Measurements from ENCODE around the gene AGFG1.
A peak's percentile ranks its signal among the peaks of the same experiment; 100 is the strongest.

AGFG1 gene

DNA sequence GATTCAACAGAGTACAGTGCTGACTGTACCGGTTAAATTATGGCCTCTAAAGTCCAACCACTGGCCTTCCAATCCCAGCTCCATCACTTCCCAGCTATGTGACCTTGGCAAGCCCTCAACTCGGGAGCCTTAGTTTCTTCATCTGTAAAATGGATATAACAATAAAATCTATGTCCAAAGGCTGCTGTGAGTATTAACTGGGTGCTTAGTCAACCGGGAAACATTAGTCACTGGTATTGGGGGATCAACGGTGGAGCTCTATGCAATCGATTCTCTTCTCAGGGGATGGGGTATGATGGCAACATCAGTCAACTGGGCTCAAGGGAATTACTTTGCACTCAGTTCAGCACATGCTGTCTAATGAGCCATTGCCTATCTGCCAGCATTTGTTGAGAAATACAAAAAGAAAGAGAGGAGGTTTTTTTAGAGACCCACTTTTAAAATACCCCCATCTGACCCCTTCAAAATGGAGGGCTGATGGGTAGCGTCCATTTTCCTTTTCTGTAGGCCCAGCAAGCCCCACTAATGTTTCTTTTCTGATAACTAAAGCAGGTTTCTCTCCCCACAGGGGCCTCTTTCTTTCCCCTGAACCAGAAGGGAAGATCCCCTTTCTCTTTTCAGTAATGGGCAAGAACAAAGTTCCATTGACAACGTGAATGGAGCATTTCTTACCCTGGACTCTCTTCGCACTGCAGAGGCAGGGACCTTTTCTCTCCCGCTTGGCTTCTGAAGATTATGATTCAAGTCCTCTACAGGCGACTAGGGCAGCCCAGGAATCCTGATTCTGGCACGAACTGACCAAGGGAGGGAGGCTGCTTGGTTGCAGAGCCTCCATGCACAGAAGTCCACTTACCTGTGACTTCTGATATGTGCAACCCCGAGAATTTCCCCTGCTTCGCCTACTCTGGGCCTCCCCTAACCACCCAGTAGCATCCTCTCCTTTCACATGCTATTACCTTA, 8.7 kb upstream of the AGFG1 start:
- H3K79me2 ChIP-seq (ENCODE audit: control insufficient read depth, insufficient read depth, low read length): no peaks in the 10 kb centered on the region
- peak overlapping the region; percentile 22 for H3K4ac ChIP-seq (ENCODE audit: low read depth, low read length)
- no peak overlapping the region for H2BK120ac ChIP-seq (ENCODE audit: low read depth, low read length)
- H4K8ac ChIP-seq (ENCODE audit: low read depth, low read length): no peak overlapping the region
- H3K4me1 ChIP-seq (ENCODE audit: control insufficient read depth, low read depth, low read length): no peaks in the 10 kb centered on the region
- H2BK5ac ChIP-seq (ENCODE audit: low read length): no peak overlapping the region
- H3K79me1 ChIP-seq (ENCODE audit: low read length): no peaks in the 10 kb centered on the region
- DNase-seq: no peak
- H4K5ac ChIP-seq (ENCODE audit: low read length): no peak overlapping the region
- H3K18ac ChIP-seq (ENCODE audit: low read length): no peak overlapping the region
- no peak overlapping the region for H3K27ac ChIP-seq (ENCODE audit: low read depth, low read length)
- no peaks in the 10 kb centered on the region for H3K27me3 ChIP-seq (ENCODE audit: insufficient read depth, low read length, poor library complexity)
- no peaks in the 10 kb centered on the region for H3K36me3 ChIP-seq (ENCODE audit: control insufficient read depth, insufficient read depth, low read length)
- H2BK15ac ChIP-seq (replicated peaks; ENCODE audit: low read depth): no peak overlapping the region
- H3K9ac ChIP-seq (ENCODE audit: low read length): no peak overlapping the region
- H2AK5ac ChIP-seq (ENCODE audit: low read length): no peak overlapping the region
- H3K4me2 ChIP-seq (ENCODE audit: low read length): no peak overlapping the region
- peak overlapping the region; percentile 7 for H3K56ac ChIP-seq (ENCODE audit: low read length)
- H3K23ac ChIP-seq (ENCODE audit: low read length): no peak overlapping the region
- no peak overlapping the region for H3K4me3 ChIP-seq (ENCODE audit: low read length)
- no CpG with 5 or more reads among the region's 13 CpGs for WGBS (ENCODE audit: extremely low coverage, insufficient coverage, low lambda C conversion rate)

DNA sequence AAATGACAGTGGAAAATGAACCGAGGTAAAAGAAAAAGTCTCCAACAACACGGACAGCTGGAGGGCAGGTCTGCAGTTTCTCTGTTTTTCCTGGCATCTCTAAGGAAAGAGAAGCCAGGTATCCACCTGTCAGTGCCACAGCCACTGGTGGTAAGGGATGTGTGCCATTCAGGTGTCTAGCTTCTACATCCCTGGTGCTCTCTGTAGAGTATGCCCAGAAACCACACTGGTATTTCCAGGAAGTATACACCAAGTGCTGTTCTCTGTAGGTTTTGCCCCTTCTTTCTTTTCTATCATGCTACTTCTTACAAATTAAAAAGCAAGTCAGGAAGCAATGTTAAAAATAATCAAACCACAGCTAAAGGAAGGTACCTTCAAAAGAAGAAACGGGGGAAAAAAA, 7.6 kb upstream of the AGFG1 start:
- H3K79me1 ChIP-seq (ENCODE audit: low read length): no peaks in the 10 kb centered on the region

DNA sequence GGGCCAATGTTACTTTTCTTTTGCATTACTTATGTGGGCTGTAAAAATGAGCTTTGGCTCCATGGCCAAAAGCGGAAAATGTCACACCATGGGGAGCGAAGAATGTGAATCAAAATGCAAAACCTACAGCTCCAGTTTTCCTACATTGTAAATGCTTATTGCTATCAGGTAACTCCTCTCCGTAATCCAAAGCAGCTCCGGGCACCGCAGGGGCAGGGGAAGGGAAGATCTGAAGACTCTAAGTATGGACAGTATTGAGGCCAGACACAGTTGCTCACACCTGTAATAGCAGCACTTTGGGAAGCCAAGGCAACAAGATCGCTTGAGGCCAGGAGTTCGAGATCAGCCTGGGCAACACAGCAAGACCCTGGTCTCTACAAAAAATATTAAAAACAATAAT, 7.1 kb upstream of the AGFG1 start:
- H3K4ac ChIP-seq (ENCODE audit: low read depth, low read length): no peak overlapping the region
- no peaks in the 10 kb centered on the region for H3K27me3 ChIP-seq (ENCODE audit: insufficient read depth, low read length, poor library complexity)
- H3K79me2 ChIP-seq (ENCODE audit: control insufficient read depth, insufficient read depth, low read length): no peaks in the 10 kb centered on the region
- H4K8ac ChIP-seq (ENCODE audit: low read depth, low read length): no peak overlapping the region
- H3K4me2 ChIP-seq (ENCODE audit: low read length): no peak overlapping the region
- H3K23ac ChIP-seq (ENCODE audit: low read length): no peak overlapping the region
- H3K79me1 ChIP-seq (ENCODE audit: low read length): no peaks in the 10 kb centered on the region
- no peak overlapping the region for H2BK120ac ChIP-seq (ENCODE audit: low read depth, low read length)
- H4K5ac ChIP-seq (ENCODE audit: low read length): no peak overlapping the region
- H3K56ac ChIP-seq (ENCODE audit: low read length): no peak overlapping the region
- no peak overlapping the region for H2BK15ac ChIP-seq (replicated peaks; ENCODE audit: low read depth)
- H3K4me3 ChIP-seq (ENCODE audit: low read length): no peak overlapping the region
- WGBS (ENCODE audit: extremely low coverage, insufficient coverage, low lambda C conversion rate): no CpG with 5 or more reads among the region's 7 CpGs
- no peak overlapping the region for H3K18ac ChIP-seq (ENCODE audit: low read length)
- no peak for DNase-seq
- no peak overlapping the region for H3K9ac ChIP-seq (ENCODE audit: low read length)
- H2AK5ac ChIP-seq (ENCODE audit: low read length): no peak overlapping the region
- no peak overlapping the region for H3K27ac ChIP-seq (ENCODE audit: low read depth, low read length)
- no peaks in the 10 kb centered on the region for H3K36me3 ChIP-seq (ENCODE audit: control insufficient read depth, insufficient read depth, low read length)
- no peaks in the 10 kb centered on the region for H3K4me1 ChIP-seq (ENCODE audit: control insufficient read depth, low read depth, low read length)
- H2BK5ac ChIP-seq (ENCODE audit: low read length): no peak overlapping the region

More for the DNA sequence above, 7.6 kb upstream of the AGFG1 start:
- H3K79me2 ChIP-seq (ENCODE audit: control insufficient read depth, insufficient read depth, low read length): no peaks in the 10 kb centered on the region
- H3K4me3 ChIP-seq (ENCODE audit: low read length): no peak overlapping the region
- H3K4ac ChIP-seq (ENCODE audit: low read depth, low read length): no peak overlapping the region
- no peak overlapping the region for H3K18ac ChIP-seq (ENCODE audit: low read length)
- no peak overlapping the region for H2AK5ac ChIP-seq (ENCODE audit: low read length)
- no peak overlapping the region for H4K5ac ChIP-seq (ENCODE audit: low read length)
- no CpG with 5 or more reads among the region's 3 CpGs for WGBS (ENCODE audit: extremely low coverage, insufficient coverage, low lambda C conversion rate)
- no peak overlapping the region for H2BK120ac ChIP-seq (ENCODE audit: low read depth, low read length)
- H3K27me3 ChIP-seq (ENCODE audit: insufficient read depth, low read length, poor library complexity): no peaks in the 10 kb centered on the region
- no peak overlapping the region for H3K9ac ChIP-seq (ENCODE audit: low read length)
- no peak for DNase-seq
- peak overlapping the region; percentile 56 for H3K56ac ChIP-seq (ENCODE audit: low read length)
- H3K36me3 ChIP-seq (ENCODE audit: control insufficient read depth, insufficient read depth, low read length): no peaks in the 10 kb centered on the region
- H3K23ac ChIP-seq (ENCODE audit: low read length): no peak overlapping the region
- H2BK15ac ChIP-seq (replicated peaks; ENCODE audit: low read depth): no peak overlapping the region
- no peak overlapping the region for H3K4me2 ChIP-seq (ENCODE audit: low read length)
- H4K8ac ChIP-seq (ENCODE audit: low read depth, low read length): no peak overlapping the region
- H3K27ac ChIP-seq (ENCODE audit: low read depth, low read length): no peak overlapping the region
- no peak overlapping the region for H2BK5ac ChIP-seq (ENCODE audit: low read length)
- no peaks in the 10 kb centered on the region for H3K4me1 ChIP-seq (ENCODE audit: control insufficient read depth, low read depth, low read length)

DNA sequence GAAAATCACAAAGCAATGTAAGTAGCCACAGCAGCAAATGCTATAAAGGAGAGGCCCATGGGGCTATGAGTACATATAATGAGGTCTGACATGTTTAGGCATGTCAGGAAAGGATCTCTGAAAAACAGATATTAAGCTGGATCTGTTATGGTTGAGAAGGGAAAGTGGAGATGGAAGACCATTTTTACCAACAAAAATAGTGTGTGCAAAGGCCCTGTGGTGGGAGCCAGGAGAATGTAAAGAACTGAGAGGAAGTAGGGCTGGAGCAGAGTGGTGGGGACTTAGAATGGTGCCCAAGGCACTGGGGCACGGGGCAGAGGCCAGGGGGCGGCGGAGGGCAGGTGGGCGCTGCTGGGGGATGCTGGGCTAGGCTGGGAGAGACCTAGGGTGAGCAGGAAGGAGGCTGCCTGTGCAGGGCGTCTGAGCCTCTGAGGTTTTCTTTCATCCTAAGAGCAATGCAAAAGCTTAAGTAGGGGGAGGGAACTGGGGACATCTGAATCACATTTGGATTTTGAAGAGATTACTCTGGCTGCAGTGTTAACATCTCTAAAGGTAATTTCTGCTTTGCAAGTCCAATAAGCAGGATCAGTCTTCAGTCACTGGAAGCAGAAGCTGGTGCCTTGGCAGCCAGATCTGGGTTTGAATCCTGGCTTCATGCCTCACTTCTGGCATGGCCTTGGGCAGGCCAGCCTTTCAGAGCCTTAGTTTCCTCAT, 4.9 kb upstream of the AGFG1 start:
- H3K27ac ChIP-seq (ENCODE audit: low read depth, low read length): peak overlapping the region; percentile 81

DNA sequence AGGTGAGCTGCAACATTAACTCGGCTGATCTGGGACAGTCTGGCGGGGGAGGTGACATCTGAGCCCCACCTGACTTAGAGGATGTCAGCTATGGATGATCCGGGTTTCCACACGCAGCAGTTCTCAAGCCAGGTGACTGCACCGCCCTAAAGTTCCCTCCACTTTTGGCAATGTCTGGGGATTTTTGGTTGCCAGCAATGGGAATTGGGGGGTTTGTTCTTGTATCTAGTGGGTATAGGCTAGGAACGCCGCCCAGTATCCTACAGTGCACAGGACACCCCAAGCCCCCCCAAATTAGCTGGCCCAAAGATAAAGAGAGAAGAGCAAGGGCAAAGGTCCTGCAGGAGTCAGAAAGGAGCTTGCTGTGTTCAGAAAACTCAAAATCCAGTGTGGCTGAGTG, 544 bp upstream of the AGFG1 start:
- H3K4me3 ChIP-seq (ENCODE audit: low read length): no peak overlapping the region

More for the DNA sequence above, 4.9 kb upstream of the AGFG1 start:
- Histone ChIP-seq H3K4ac (ENCODE audit: low read depth, low read length) (no peak overlapping the region), H3K79me1 (ENCODE audit: low read length) (no peaks in the 10 kb centered on the region), H3K23ac (ENCODE audit: low read length) (no peak overlapping the region), H2AK5ac (ENCODE audit: low read length) (no peak overlapping the region), H4K8ac (ENCODE audit: low read depth, low read length) (no peak overlapping the region), H2BK15ac (replicated peaks; ENCODE audit: low read depth) (no peak overlapping the region), H2BK5ac (ENCODE audit: low read length) (peak overlapping the region; percentile 40), H4K5ac (ENCODE audit: low read length) (no peak overlapping the region), H3K56ac (ENCODE audit: low read length) (peak overlapping the region; percentile 35), H3K4me2 (ENCODE audit: low read length) (no peak overlapping the region), H3K27me3 (ENCODE audit: insufficient read depth, low read length, poor library complexity) (no peaks in the 10 kb centered on the region), H3K4me3 (ENCODE audit: low read length) (no peak overlapping the region), H3K4me1 (ENCODE audit: control insufficient read depth, low read depth, low read length) (no peaks in the 10 kb centered on the region), H3K18ac (ENCODE audit: low read length) (peak overlapping the region; percentile 54), H2BK120ac (ENCODE audit: low read depth, low read length) (no peak overlapping the region), H3K79me2 (ENCODE audit: control insufficient read depth, insufficient read depth, low read length) (no peaks in the 10 kb centered on the region), H3K36me3 (ENCODE audit: control insufficient read depth, insufficient read depth, low read length) (no peaks in the 10 kb centered on the region), H3K9ac (ENCODE audit: low read length) (no peak overlapping the region)
- no peak for DNase-seq
- no CpG with 5 or more reads among the region's 5 CpGs for WGBS (ENCODE audit: extremely low coverage, insufficient coverage, low lambda C conversion rate)

More for the DNA sequence above, 544 bp upstream of the AGFG1 start:
- H3K36me3 ChIP-seq (ENCODE audit: control insufficient read depth, insufficient read depth, low read length): no peaks in the 10 kb centered on the region
- H2AK5ac ChIP-seq (ENCODE audit: low read length): no peak overlapping the region
- no peaks in the 10 kb centered on the region for H3K27me3 ChIP-seq (ENCODE audit: insufficient read depth, low read length, poor library complexity)
- H3K79me2 ChIP-seq (ENCODE audit: control insufficient read depth, insufficient read depth, low read length): peaks cover 34% of the 10 kb centered on the region
- H3K23ac ChIP-seq (ENCODE audit: low read length): no peak overlapping the region
- H3K4me1 ChIP-seq (ENCODE audit: control insufficient read depth, low read depth, low read length): no peaks in the 10 kb centered on the region
- no peak overlapping the region for H3K9ac ChIP-seq (ENCODE audit: low read length)
- no peak overlapping the region for H2BK5ac ChIP-seq (ENCODE audit: low read length)
- no peak overlapping the region for H3K4me2 ChIP-seq (ENCODE audit: low read length)
- no peak overlapping the region for H4K5ac ChIP-seq (ENCODE audit: low read length)
- no CpG with 5 or more reads among the region's 7 CpGs for WGBS (ENCODE audit: extremely low coverage, insufficient coverage, low lambda C conversion rate)
- no peak overlapping the region for H2BK15ac ChIP-seq (replicated peaks; ENCODE audit: low read depth)
- no peak overlapping the region for H3K18ac ChIP-seq (ENCODE audit: low read length)
- no peak overlapping the region for H2BK120ac ChIP-seq (ENCODE audit: low read depth, low read length)
- no peak overlapping the region for H3K56ac ChIP-seq (ENCODE audit: low read length)
- H3K27ac ChIP-seq (ENCODE audit: low read depth, low read length): no peak overlapping the region
- no peaks in the 10 kb centered on the region for H3K79me1 ChIP-seq (ENCODE audit: low read length)
- H3K4ac ChIP-seq (ENCODE audit: low read depth, low read length): no peak overlapping the region
- no peak for DNase-seq
- H4K8ac ChIP-seq (ENCODE audit: low read depth, low read length): no peak overlapping the region
